ENCODE results near the gene NRF1.
A peak's percentile ranks its signal among the peaks of the same experiment; 100 is the strongest.
"Not testable (repeated sequence)": the region's sequence is repeated elsewhere in the genome, so short reads cannot be mapped to it uniquely, and the experiment has no call there.

NRF1 gene

DNA sequence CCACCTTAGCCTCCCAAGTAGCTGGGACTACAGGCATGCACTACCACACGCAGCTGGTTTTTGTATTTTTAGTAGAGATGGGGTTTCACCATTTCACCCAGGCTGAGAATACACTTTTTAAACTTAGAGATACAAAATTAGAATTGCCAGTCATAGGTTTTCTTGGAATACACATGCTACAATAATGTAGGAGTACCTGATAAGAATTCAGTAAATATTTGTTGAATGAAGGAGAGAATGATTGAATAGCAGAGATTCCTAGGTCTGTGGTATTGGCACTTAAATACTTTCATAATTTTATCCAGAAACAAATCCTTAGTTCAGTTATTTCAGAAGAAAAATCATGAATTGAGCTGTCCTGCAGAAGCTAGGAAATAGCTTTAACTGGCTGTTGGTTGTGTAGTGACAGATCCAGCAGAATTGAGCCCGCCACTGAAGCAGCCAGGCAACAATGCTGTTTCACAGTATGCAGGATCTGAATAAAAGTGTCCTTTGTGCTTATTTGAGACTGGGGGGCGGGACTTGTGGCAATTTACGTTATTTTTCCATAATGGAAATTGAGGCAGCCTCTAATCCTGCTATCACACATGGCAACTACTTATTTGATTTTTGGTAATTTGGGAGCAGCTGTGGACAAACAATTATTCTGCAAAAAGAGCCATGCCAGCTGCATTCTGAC lies 31.5 kb downstream of the NRF1 start:
- in situ Hi-C loops (cut with HindIII; ENCODE audit: low pct_unique_long_range_greater_than_20kb, low sequenced_read_pairs) = no loop called here
- no peak for DNase-seq (ENCODE audit: low read depth in 1 of 2, low spot score in 1 of 2)
- TF ChIP-seq JUND (IDR thresholded peaks at IDR 0.05; ENCODE audit: low read depth) = no peak

DNA sequence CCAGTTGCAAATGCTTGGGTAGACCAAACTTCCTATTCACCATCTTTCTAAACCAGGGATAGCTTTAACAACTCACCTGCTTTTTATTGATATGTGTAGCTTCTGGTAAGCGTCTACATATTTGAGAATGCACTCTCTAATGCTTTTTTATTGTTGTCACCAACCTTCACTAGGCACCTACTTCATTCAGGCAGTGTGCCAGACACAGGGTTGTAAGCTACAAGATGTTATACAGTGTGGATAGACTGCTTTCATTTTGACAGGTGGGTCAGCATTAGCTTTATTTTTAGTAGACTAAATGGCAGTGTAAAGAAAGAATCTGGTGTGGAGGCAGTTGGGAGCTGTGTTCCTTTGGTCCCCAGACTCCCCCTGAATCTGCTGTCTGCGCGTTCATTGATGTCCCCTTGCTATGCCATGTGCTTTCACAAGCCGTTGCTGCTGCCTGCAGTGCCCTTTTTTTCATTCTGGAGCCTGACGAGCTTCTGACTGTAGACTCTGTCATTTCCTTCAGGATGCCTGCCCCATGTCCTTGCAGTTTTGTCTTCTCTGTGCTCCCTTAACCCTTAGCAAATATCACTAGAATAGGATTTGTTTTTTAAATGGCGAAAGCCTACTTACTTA lies 32.1 kb downstream of the NRF1 start:
- DNase-seq (ENCODE audit: low read depth in 1 of 2, low spot score in 1 of 2) = no peak
- TF ChIP-seq JUND (IDR thresholded peaks at IDR 0.05; ENCODE audit: low read depth) = no peak
- in situ Hi-C loops (cut with HindIII; ENCODE audit: low pct_unique_long_range_greater_than_20kb, low sequenced_read_pairs) = no loop called here

DNA sequence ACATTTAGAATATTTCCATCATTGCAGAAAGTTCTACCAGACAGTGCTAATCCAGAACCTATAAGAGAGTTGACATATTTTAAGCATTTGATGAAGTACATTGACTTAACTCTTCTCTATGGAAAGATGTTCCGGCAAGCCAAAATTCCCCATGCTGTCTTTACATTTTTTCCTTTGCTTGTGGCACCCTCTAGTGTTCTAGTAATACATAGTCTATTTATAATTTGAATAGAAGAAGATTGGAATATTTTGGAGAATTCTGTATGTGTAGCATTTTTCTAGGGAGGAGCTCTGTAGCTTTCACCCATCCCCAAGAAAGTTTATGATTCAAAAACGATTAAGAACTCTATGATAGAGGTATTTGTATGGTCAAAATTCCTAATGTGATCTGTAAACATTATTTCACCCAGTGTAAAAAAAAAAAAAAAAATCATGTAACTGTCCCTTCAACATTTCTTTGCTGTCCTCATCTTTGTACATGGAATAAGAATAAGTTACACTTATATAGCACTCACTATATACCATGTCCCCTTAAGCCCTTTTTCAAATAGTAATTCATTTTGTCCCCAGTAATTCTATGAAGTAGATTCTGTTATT lies 33.2 kb downstream of the NRF1 start:
- in situ Hi-C loops (cut with HindIII; ENCODE audit: low pct_unique_long_range_greater_than_20kb, low sequenced_read_pairs) = no loop called here
- DNase-seq (ENCODE audit: low read depth in 1 of 2, low spot score in 1 of 2) = peak in 1 of 2 experiments; percentile 55
- TF ChIP-seq JUND (IDR thresholded peaks at IDR 0.05; ENCODE audit: low read depth) = no peak

DNA sequence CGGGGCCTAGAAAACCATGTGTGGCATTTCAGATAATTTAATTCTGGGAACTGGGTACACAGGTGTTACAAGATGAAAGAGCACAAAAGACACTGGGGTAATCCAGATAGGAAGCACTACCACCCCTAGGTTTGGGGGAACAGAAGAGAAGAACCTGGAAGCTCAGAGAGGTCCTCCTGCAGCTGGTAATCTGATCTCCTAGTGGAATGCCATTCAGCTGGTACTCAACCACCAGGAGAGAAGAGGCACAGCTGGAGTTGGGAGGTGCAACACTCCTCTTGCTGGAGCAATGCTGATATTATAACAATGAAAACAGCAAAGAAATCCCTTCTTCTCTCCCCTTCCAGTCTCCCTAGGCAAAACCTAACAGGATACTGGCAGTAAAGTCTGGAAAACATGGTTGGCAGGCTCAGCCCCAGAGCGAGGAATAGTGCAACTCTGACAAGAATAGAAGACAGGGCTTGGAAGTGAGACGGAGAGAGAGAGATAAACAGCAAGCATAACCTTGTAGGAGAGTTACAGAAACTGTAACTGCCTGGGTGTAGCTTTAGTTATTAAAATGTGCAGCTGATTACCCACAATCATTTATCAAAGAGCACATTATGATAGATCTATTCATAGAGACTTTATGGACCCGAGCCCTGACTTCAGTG lies 35.0 kb downstream of the NRF1 start:
- DNase-seq (ENCODE audit: low read depth in 1 of 2, low spot score in 1 of 2) = no peak
- in situ Hi-C loops (cut with HindIII; ENCODE audit: low pct_unique_long_range_greater_than_20kb, low sequenced_read_pairs) = no loop called here
- TF ChIP-seq JUND (IDR thresholded peaks at IDR 0.05; ENCODE audit: low read depth) = no peak

DNA sequence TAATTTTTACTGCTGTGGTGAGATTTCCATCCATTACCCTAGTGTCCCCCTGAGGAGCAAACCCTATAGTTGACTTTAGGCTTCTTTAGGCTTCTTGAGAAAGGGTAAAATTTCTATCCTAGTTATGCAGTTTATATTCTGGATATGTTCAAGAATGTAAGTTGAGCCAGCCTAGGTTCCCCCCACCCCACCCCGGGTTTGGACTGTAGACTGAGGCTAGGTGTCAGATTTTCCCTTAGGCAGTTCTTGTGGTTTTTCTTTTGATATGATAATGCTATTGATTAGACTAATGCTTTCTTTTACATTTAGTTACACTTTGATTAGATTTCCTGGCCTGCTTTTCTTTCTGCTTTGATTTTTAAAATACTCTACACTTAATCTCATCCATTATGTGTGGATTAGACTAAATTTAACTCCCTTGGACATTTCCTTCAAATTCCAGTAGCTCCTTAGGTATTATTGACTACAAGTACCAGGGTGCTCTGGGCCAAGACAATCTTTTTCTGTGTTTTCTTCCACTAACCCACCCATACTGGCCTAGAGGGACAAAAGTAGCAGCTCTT lies 37.7 kb downstream of the NRF1 start:
- in situ Hi-C loops (cut with HindIII; ENCODE audit: low pct_unique_long_range_greater_than_20kb, low sequenced_read_pairs) = no loop called here
- no peak for DNase-seq (ENCODE audit: low read depth in 1 of 2, low spot score in 1 of 2)
- TF ChIP-seq JUND (IDR thresholded peaks at IDR 0.05; ENCODE audit: low read depth) = no peak

DNA sequence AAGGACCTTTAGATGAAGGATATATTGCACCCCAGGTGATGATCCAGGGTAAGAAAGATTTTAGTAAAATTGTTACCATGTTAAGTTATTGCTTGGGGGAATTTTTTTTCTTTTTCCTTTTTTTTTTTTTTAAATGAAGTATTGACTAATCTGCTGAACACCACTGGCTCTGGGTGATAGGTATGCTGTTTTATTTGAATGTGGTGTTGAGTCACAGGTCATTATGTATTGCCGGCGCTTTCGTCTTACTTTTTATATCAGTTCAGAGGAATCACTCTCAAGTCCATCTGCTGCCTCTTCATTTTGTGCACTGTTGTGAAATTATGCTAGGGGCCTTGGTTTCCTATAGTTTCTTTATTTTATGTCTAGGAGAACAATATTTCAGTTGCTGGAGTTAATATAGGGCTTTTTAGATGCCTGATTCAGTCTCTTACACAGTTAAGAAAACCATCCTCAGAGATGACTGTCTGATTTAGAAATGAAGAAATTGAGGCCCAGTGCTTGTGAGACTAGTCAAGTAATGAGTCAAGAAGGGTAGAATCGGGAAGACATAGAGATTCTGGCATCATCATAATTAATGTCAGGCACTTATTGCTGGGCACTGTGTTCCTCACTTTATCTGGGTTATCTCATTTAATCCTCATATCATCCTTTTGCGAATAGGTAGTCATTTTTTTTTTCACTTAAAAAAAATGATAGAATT lies 38.7 kb downstream of the NRF1 start:
- in situ Hi-C loops (cut with HindIII; ENCODE audit: low pct_unique_long_range_greater_than_20kb, low sequenced_read_pairs) = no loop called here
- no peak for DNase-seq (ENCODE audit: low read depth in 1 of 2, low spot score in 1 of 2)
- TF ChIP-seq JUND (IDR thresholded peaks at IDR 0.05; ENCODE audit: low read depth) = no peak

DNA sequence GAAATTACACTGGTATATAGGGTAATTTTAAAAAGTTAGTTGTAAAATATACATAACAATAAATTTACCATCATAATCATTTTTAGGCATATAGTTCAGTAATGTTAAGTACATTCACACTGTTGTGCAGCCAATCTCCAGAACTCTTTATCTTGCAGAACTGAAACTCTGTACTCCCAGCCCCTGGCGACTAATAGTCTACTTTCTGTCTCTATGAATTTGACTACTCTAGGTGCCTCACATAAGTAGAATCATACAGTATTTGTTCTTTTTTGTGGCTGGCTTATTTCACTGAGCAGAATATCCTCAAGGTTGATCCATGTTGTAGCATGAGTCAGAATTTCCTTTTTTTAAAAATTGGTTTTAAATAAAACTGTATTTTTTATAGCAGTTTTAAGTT lies 41.4 kb downstream of the NRF1 start:
- no peak for DNase-seq (ENCODE audit: low read depth in 1 of 2, low spot score in 1 of 2)
- in situ Hi-C loops (cut with HindIII; ENCODE audit: low pct_unique_long_range_greater_than_20kb, low sequenced_read_pairs) = no loop called here
- TF ChIP-seq JUND (IDR thresholded peaks at IDR 0.05; ENCODE audit: low read depth) = no peak

DNA sequence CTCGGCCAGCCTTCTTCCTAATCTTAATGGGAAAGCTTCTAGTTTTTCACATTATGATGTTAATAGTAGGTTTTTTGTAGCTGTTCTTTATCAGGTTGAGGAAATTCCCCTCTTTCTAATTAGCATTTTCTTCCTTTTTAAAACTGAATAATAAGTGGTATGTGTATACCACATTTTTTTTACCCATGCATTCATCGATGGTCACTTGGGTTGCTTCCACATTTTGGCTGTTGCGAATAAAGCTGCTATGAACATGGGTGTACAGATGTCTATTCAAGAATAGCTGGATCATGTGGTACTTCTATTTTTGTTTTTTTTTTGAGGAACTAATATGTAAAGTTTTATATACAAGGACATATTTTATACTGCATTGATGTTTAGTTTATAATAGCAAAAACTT lies 44.3 kb downstream of the NRF1 start:
- in situ Hi-C loops (cut with HindIII; ENCODE audit: low pct_unique_long_range_greater_than_20kb, low sequenced_read_pairs) = no loop called here
- no peak for DNase-seq (ENCODE audit: low read depth in 1 of 2, low spot score in 1 of 2)
- TF ChIP-seq JUND (IDR thresholded peaks at IDR 0.05; ENCODE audit: low read depth) = no peak

DNA sequence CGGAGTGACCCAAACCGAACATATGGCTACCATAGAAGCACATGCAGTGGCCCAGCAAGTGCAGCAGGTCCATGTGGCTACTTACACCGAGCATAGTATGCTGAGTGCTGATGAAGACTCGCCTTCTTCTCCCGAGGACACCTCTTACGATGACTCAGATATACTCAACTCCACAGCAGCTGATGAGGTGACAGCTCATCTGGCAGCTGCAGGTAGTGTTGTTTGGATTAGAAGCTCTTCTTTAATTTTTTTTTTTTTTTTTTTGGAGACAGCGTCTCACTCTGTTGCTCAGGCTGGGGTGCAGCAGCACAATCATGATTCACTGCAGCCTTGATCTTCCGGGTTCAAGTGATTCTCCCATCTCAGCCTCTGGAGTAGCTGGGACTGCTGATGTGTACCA lies 45.8 kb downstream of the NRF1 start:
- in situ Hi-C loops (cut with HindIII; ENCODE audit: low pct_unique_long_range_greater_than_20kb, low sequenced_read_pairs) = no loop called here
- no peak for TF ChIP-seq JUND (IDR thresholded peaks at IDR 0.05; ENCODE audit: low read depth)
- DNase-seq (ENCODE audit: low read depth in 1 of 2, low spot score in 1 of 2) = no peak

DNA sequence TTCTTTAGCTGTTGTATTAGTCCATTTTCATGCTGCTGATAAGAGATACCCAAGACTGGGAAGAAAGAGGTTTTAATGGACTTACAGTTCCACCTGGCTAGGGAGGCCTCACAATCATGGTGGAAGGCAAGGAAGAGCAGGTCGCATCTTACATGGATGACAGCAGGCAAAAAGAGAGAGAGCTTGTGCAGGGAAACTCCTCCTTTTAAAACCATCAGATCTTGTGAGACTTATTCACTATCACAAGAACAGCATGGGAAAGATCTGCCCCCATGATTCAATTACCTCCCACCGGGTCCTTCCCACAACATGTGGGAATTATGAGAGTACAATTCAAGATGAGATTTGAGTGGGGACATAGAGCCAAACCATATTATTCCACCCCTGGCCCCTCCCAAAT lies 48.4 kb downstream of the NRF1 start:
- in situ Hi-C loops (cut with HindIII; ENCODE audit: low pct_unique_long_range_greater_than_20kb, low sequenced_read_pairs); DNase-seq (ENCODE audit: low read depth in 1 of 2, low spot score in 1 of 2): not testable (repeated sequence)

DNA sequence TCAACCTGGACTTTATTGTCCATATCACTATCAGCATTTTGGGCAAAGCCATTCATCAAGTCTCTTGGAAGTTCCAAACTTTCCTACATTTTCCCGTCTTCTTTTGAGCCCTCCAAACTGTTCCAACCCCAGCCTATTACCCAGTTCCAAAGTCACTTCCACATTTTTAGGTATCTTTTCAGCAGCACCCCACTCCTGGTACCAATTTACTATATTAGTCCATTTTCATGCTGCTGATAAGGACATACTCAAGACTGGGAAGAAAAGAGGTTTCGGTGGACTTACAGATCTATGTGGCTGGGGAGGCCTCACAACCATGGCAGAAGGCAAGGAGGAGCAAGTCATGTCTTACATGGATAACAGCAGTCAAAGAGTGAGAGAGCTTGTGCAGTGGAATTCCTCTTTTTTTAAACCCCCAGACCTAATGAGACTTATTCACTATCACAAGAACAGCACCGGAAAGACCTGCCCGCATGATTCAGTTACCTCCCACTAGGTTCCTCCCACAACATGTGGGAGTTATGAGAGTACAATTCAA lies 50.2 kb downstream of the NRF1 start:
- no peak for DNase-seq (ENCODE audit: low read depth in 1 of 2, low spot score in 1 of 2)
- no peak for TF ChIP-seq JUND (IDR thresholded peaks at IDR 0.05; ENCODE audit: low read depth)
- in situ Hi-C loops (cut with HindIII; ENCODE audit: low pct_unique_long_range_greater_than_20kb, low sequenced_read_pairs) = no loop called here

DNA sequence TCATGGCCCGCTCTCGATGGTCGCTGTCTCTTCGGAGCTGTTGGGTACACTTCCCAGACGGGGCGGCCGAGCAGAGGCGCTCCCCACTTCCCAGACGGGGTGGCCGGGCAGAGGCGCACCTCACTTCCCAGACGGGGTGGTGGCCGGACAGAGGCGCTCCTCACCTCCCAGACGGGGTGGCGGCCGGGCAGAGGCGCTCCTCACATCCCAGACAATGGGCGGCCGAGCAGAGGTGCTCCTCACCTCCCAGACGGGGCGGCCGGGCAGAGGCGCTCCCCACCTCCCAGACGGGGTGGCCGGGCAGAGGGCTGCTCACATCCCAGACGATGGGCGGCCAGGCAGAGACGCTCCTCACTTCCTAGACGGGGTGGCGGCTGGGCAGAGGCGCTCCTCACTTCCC lies 51.7 kb downstream of the NRF1 start:
- DNase-seq (ENCODE audit: low read depth in 1 of 2, low spot score in 1 of 2); in situ Hi-C loops (cut with HindIII; ENCODE audit: low pct_unique_long_range_greater_than_20kb, low sequenced_read_pairs): not testable (repeated sequence)
